ENCODE results near the gene LGR6.
"Not testable (repeated sequence)": the region's sequence is repeated elsewhere in the genome, so short reads cannot be mapped to it uniquely, and the experiment has no call there.

Gene LGR6

GRCh38 chr1:202223121-202223860, 29.7 kb downstream of the LGR6 start:
- DNase-seq, result no peak

GRCh38 chr1:202224453-202224852, 30.9 kb downstream of the LGR6 start:
- DNase-seq, result no peak

DNA sequence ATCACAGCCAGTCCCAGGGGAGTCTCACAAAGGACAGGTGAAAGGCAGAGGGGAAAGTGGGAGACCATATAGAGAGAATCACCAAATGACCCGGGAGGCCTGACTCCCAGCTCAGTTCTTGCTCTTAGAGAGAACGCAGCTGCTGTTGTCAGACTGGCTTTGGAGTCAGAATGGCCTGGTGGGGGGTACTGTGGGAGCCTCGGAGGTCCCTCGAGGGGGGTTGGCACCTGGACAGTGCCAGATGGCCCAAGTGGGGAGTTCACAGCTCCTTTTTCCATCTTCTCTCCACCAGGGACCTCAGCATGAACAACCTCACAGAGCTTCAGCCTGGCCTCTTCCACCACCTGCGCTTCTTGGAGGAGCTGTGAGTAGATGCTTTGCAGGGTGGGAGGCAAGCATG, 31.5 kb downstream of the LGR6 start:
- no peak for DNase-seq

GRCh38 chr1:202227053-202227672, 33.6 kb downstream of the LGR6 start:
- no peak for DNase-seq

- no peak for DNase-seq
Observed at GRCh38 chr1:202227997-202228401, 34.4 kb downstream of the LGR6 start.

GRCh38 chr1:202228484-202229122, 35.0 kb downstream of the LGR6 start:
- DNase-seq, result no peak

- no peak for DNase-seq
Observed at GRCh38 chr1:202229376-202229775, 35.8 kb downstream of the LGR6 start.

- DNase-seq, result no peak
Observed at GRCh38 chr1:202230061-202230938, 36.7 kb downstream of the LGR6 start.

DNA sequence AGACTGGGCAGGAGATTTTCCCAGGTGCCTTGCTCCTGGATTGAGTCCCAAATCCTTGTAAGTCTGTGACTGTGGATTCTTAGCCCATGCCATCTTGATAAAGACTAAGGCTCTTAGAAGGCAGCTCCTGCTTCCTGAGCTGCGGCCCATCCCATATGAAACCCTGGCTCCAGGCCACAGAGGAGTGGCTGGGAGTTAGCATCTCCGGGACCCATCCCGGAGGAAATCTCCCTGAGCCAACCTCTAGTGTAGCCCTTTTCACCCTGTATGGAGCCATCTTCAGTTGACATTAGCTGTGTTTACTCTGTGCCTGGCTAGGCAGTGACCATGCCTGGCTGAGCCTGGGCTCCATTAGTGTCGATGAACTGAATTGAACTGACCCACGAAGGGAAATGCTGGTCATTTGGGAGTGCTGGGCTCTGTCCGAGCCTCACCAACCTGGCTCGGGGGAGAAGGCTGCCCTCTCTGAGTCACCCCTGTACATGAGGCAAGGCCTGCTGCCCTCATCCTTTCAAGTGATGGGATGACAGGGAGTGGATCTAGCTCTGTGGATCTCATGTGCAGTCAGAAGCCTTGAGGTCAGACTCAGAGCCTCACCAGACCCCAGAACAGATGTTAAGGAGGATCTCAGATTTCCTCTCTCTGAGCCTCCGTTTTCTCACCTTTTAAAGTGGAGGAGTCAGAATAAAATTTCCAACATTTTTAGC, 37.5 kb downstream of the LGR6 start:
- no peak for DNase-seq

DNA sequence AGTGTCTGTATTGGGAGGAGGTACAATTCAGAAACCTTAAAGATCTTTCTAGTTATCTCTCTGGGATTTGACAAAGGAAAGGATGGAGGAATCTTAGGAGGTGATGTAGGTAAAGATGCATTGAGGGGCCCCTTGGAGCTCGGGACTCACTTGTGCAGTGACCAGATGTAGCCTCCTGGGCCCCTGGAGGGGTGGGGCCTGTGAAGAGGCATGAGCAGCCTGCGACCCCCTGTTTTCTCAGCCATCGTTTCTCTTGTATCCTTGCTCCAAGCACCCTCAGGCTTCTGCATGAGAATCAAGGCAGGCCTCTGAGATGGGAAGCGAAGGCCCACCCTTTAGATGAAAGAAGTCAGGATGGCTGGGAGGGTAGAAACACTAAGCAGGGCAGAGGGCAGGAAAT, 39.6 kb downstream of the LGR6 start:
- DNase-seq, result no peak

DNA sequence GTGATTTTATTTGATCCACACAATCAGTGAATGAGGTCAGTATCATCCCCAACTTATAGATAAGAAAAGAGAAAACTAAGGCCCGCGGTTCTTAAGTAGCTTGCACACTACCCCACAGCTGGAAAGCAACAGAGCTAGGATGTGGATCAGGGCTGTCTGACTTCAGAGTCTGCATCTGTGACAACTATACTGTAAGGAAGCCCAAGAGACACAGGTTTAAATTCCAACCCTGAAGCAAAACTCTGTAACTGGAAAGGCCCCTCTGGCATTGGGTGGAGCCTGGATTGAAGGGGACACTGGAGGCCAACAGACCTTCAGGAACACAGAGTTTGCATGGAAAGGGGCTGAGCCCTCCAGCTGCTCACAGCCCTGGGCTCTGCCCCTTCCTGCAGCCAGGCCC, 40.2 kb downstream of the LGR6 start:
- no peak for DNase-seq

- DNase-seq, result no peak
Observed at GRCh38 chr1:202234331-202235002, 40.9 kb downstream of the LGR6 start.

DNA sequence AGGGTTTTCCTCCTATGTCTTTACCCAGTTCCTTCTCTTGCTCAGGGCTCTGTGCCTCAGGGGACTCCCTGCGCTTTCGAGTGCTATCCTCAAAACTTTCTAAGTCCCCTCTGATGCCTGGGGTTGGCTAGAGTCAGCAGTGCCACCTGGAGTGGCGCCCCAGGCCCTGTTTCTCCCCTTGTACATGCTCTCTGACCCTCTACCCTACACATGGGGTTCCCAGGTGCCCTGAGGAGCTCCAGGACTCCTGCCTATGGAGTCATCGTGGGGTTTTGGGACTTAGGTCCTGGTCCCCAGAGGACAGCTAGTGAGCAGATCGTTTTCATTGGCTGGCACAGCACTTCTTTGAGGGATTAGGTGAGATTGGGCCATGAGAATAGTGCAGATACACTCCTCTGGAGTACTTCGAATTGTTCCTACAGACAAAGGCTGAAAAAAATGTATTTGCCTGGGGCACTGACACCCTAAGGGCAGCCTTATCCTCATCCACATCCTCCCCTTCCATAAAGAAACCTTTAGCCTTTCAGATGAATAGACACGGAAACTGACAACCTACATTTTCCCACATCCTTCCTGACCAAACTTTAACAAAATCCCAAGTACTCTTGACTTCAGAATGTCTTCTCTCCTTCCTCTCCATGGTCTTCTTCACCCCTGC, 41.5 kb downstream of the LGR6 start:
- DNase-seq, result no peak

- DNase-seq, result peak; percentile 62
Observed at GRCh38 chr1:202235856-202236837, 42.5 kb downstream of the LGR6 start.

GRCh38 chr1:202237052-202237451, 43.5 kb downstream of the LGR6 start:
- peak; percentile 13 for DNase-seq

DNA sequence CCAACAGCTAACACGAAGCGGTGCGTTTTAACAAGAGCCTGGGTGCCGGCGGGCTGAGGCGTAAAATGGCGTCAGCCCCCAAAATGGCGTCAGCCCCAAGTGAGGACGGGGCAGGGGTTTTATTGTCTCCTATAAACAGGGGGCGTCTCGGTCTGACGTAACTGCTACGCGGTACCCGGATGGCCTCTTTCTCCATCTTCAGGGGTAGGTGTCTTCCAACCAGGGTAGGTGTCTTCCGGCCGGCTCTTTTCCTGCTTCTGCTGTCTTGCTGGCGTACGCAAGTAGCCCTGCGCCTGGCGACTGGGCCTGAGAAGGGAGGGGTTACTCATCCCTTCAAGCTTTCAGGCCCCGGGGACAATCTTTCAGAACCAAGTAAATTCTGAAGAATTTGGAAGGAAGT, 45.3 kb downstream of the LGR6 start:
- no peak for DNase-seq

DNA sequence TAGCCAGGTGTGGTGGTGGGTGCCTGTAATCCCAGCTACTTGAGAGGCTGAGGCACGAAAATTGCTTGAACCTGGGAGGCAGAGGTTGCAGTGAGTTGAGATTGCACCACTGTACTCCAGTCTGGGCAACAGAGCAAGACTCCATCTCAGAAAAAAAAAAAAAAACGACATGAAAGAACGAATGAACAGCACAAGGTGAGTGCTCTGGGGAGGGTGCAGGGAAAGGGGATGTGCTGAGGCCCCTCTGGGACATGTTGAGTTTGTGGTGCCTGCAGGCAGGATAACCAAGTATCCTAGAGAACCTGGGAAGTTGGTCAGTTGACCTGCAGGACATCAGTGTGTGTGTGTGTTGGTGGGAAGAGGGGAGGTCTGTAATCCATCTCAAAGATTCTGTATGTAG, 46.6 kb downstream of the LGR6 start:
- DNase-seq, result not testable (repeated sequence)

- no peak for DNase-seq
Observed at GRCh38 chr1:202240956-202241355, 47.4 kb downstream of the LGR6 start.

- DNase-seq, result no peak
Observed at GRCh38 chr1:202241376-202242079, 47.9 kb downstream of the LGR6 start.

GRCh38 chr1:202242080-202242419, 48.5 kb downstream of the LGR6 start:
- no peak for DNase-seq
